HL-60 (cell line): ENCODE data around the gene PES1.
"Not testable (repeated sequence)": the region's sequence is repeated elsewhere in the genome, so short reads cannot be mapped to it uniquely, and the experiment has no call there.

Experiments
- DNase-seq, 2 experiments: peaks; one replicate each; pipeline ENCODE4 v3.0.0-alpha.2; 2010 to 2020; ENCODE audit warnings: low read depth in 1 of 2, low spot score in 1 of 2
- H3K27ac ChIP-seq: fragments of 250-450 bp; sonication (Bioruptor Pico); replicated peaks from 2 replicates; pipeline ENCODE4 v1.5.1; 2020; ENCODE audit warnings: mild to moderate bottlenecking, moderate library complexity
- H3K27me3 ChIP-seq: fragments of 250-450 bp; sonication (Bioruptor Pico); 2 replicates; pipeline ENCODE4 v1.5.1; 2021; ENCODE audit warnings: mild to moderate bottlenecking, moderate library complexity; ENCODE audit not compliant: insufficient read depth, poor library complexity, severe bottlenecking
- H3K4me3 ChIP-seq: replicated peaks from 2 replicates; pipeline ENCODE4 v1.5.1; 2011; ENCODE audit warnings: mild to moderate bottlenecking, control low read depth, low read length; ENCODE audit not compliant: insufficient read depth
- GABPA ChIP-seq: IDR thresholded peaks from 2 replicates; pipeline ENCODE4 v1.6.1; 2012; ENCODE audit warnings: low read depth
- POLR2AphosphoS5 ChIP-seq: IDR thresholded peaks from 2 replicates; pipeline ENCODE4 v1.6.1; 2012; ENCODE audit warnings: low read depth
- REST ChIP-seq: IDR thresholded peaks from 2 replicates; pipeline ENCODE4 v1.6.1; 2012; ENCODE audit warnings: low read depth; ENCODE audit not compliant: insufficient replicate concordance
- SPI1 ChIP-seq: IDR thresholded peaks from 2 replicates; pipeline ENCODE4 v1.6.1; 2012; ENCODE audit warnings: low read depth, mild to moderate bottlenecking, borderline replicate concordance
- TF ChIP-seq, protein P1 (sequence below): IDR thresholded peaks from one replicate; pipeline ENCODE4 v1.5.1; 2011; ENCODE audit warnings: low read length, control low read depth, inconsistent platforms; ENCODE audit not compliant: insufficient read depth

Gene PES1

GRCh38 chr22:30555282-30556210 lies 36.2 kb downstream of the PES1 start:
- Histone ChIP-seq H3K27me3 (no peaks in the 10 kb centered on the region), H3K27ac (no peak overlapping the region), H3K4me3 (no peak overlapping the region)
- no peak for DNase-seq
- TF ChIP-seq SPI1, result no peak

DNA sequence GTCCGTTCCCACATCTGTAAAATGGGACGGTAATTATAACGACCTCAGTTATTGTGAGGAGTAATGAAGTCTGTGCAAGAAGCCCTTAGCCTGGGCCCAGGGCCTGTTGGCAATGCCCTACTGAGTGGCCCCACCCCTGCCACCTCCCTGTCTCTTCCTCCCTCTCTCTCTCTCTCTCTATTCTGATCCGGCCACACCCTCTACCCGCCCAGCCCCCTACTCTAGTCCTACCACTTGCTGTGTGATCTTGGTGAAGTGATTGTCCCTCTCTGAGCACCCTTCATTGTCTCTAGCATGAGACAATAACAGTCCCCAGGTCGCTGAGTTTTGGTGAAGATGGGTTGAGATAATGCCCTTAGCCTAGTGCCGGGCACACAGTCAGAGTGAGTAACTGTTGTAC lies 37.7 kb downstream of the PES1 start:
- peaks cover 2% of the 10 kb centered on the region for H3K27me3 ChIP-seq
- H3K27ac ChIP-seq, result no peak overlapping the region
- H3K4me3 ChIP-seq, result no peak overlapping the region
- no peak for TF ChIP-seq REST
- TF ChIP-seq, protein P1, sequence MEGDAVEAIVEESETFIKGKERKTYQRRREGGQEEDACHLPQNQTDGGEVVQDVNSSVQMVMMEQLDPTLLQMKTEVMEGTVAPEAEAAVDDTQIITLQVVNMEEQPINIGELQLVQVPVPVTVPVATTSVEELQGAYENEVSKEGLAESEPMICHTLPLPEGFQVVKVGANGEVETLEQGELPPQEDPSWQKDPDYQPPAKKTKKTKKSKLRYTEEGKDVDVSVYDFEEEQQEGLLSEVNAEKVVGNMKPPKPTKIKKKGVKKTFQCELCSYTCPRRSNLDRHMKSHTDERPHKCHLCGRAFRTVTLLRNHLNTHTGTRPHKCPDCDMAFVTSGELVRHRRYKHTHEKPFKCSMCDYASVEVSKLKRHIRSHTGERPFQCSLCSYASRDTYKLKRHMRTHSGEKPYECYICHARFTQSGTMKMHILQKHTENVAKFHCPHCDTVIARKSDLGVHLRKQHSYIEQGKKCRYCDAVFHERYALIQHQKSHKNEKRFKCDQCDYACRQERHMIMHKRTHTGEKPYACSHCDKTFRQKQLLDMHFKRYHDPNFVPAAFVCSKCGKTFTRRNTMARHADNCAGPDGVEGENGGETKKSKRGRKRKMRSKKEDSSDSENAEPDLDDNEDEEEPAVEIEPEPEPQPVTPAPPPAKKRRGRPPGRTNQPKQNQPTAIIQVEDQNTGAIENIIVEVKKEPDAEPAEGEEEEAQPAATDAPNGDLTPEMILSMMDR, result no peak
- no peak for TF ChIP-seq SPI1
- TF ChIP-seq GABPA, result no peak
- no peak for TF ChIP-seq POLR2AphosphoS5
- no peak for DNase-seq

- TF ChIP-seq, protein P1, result no peak
- no peak for TF ChIP-seq GABPA
- no peak for TF ChIP-seq POLR2AphosphoS5
- TF ChIP-seq SPI1, result no peak
- Histone ChIP-seq H3K4me3 (no peak overlapping the region), H3K27ac (no peak overlapping the region), H3K27me3 (peaks cover 2% of the 10 kb centered on the region)
- DNase-seq, result no peak
Observed at GRCh38 chr22:30552719-30553118, 39.0 kb downstream of the PES1 start.

DNA sequence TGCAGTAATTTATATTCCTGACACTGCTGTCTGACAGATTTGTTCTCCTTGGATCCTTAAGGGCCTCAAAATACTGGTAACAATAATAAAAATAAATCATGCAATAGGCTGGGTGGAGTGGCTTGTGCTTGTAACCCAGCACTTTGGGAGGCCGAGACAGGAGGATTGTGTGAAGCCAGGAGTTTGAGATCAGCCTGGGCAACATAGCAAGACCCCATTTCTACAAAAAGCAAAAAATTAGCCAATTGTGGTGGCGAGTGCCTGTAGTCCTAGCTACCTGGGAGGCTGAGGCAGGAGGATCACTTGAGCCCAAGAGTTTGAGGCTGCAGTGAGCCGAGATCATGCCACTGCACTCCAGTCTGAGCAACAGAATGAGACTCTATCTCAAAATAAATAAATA lies 39.9 kb downstream of the PES1 start:
- not testable (repeated sequence) for H3K27me3 ChIP-seq, H3K27ac ChIP-seq, DNase-seq, H3K4me3 ChIP-seq

GRCh38 chr22:30547188-30547587 lies 44.5 kb downstream of the PES1 start:
- TF ChIP-seq REST (no peak), SPI1 (no peak), POLR2AphosphoS5 (no peak), GABPA (no peak)
- TF ChIP-seq, protein P1, result no peak
- Histone ChIP-seq H3K27ac (no peak overlapping the region), H3K27me3 (peaks cover 10% of the 10 kb centered on the region), H3K4me3 (no peak overlapping the region)
- no peak for DNase-seq
